HG03095 (cell line): ENCODE results near the gene RNF32.
"Not testable (repeated sequence)": the region's sequence is repeated elsewhere in the genome, so short reads cannot be mapped to it uniquely, and the experiment has no call there.

Experiments
- ATAC-seq: cut with Tn5 transposase; IDR thresholded peaks from one replicate; pipeline ENCODE4 v1.9.1; 2021; ENCODE audit warnings: moderate library complexity; ENCODE audit not compliant: unreplicated experiment

RNF32 gene

GRCh38 chr7:156669035-156669828, 28.7 kb downstream of the RNF32 start:
- no peak for ATAC-seq

- ATAC-seq = no peak
Observed at GRCh38 chr7:156673454-156673853, 32.9 kb downstream of the RNF32 start.

GRCh38 chr7:156673902-156674301, 33.3 kb downstream of the RNF32 start:
- no peak for ATAC-seq

GRCh38 chr7:156675721-156676120, 35.1 kb downstream of the RNF32 start:
- ATAC-seq = no peak

GRCh38 chr7:156676263-156676662, 35.7 kb downstream of the RNF32 start:
- no peak for ATAC-seq

- ATAC-seq = no peak
Observed at GRCh38 chr7:156677374-156678054, 36.9 kb downstream of the RNF32 start.

- ATAC-seq = no peak
Observed at GRCh38 chr7:156680281-156680680, 39.7 kb downstream of the RNF32 start.

GRCh38 chr7:156682928-156683327, 42.4 kb downstream of the RNF32 start:
- ATAC-seq = no peak

GRCh38 chr7:156684251-156684650, 43.7 kb downstream of the RNF32 start:
- ATAC-seq = no peak

- ATAC-seq = no peak
Observed at GRCh38 chr7:156684661-156685060, 44.1 kb downstream of the RNF32 start.

- no peak for ATAC-seq
Observed at GRCh38 chr7:156691764-156692163, 51.2 kb downstream of the RNF32 start.

- no peak for ATAC-seq
Observed at GRCh38 chr7:156692849-156693248, 52.3 kb downstream of the RNF32 start.

GRCh38 chr7:156693627-156694026, 53.1 kb downstream of the RNF32 start:
- no peak for ATAC-seq

GRCh38 chr7:156697283-156697682, 56.7 kb downstream of the RNF32 start:
- ATAC-seq = not testable (repeated sequence)

GRCh38 chr7:156698512-156698911, 57.9 kb downstream of the RNF32 start:
- not testable (repeated sequence) for ATAC-seq

- ATAC-seq = not testable (repeated sequence)
Observed at GRCh38 chr7:156701787-156702186, 61.2 kb downstream of the RNF32 start.

GRCh38 chr7:156702399-156702798, 61.8 kb downstream of the RNF32 start:
- no peak for ATAC-seq

- ATAC-seq = no peak
Observed at GRCh38 chr7:156703209-156703608, 62.6 kb downstream of the RNF32 start.

GRCh38 chr7:156703773-156704482, 63.4 kb downstream of the RNF32 start:
- ATAC-seq = no peak

GRCh38 chr7:156722043-156722826, 81.7 kb downstream of the RNF32 start:
- no peak for ATAC-seq

- ATAC-seq = no peak
Observed at GRCh38 chr7:156725073-156725472, 84.5 kb downstream of the RNF32 start.
